Measurements from ENCODE around the gene PIPOX. TPM values are rescaled to one million over a fixed set of nuclear protein-coding genes. Genes with fewer than 3 reads are reported as not detected.

The PIPOX gene
- total and polyA plus RNA-seq, 2 of the 13 experiments (the other 11 are each of a cell fraction or from before 2014, with no cell fraction given): 87.3 to 154 TPM

- H3K9me3 ChIP-seq (ENCODE audit: low read length): peaks cover 10% of the 10 kb centered on the region; the same call in 1 of the 2 replicates
- no peak overlapping the region for H3K4me3 ChIP-seq (replicated peaks in 1 of 3; ENCODE audit: insufficient read depth in 1 of 3, low read depth in 2 of 3, low read length in 3 of 3)
- no peaks in the 10 kb centered on the region for H4K20me1 ChIP-seq (ENCODE audit: insufficient read depth, low read length)
- H3K27ac ChIP-seq (ENCODE audit: extremely low read length, insufficient read depth, low read length): no peak overlapping the region
- intact Hi-C loops (cut with micrococcal nuclease; ENCODE audit: unreplicated experiment): no loop called here
- H3K4me2 ChIP-seq (ENCODE audit: low read depth, low read length): no peak overlapping the region
- no TSS peak for BruUV-seq (replicated peaks)
- DNase-seq (ENCODE audit: low spot score) (no peak), FAIRE-seq (no peak), ATAC-seq (no peak)
- in situ Hi-C loops (cut with HindIII; ENCODE audit: extremely low pct_ligation_motif_present, low pct_unique_long_range_greater_than_20kb): no loop called here
- H3K27me3 ChIP-seq (ENCODE audit: control insufficient read depth in 1 of 2, insufficient read depth in 2 of 2, low read length in 2 of 2): peaks cover 2 to 50% of the 10 kb centered on the region in 2 experiments; a peak in 4 of 5 replicates
- no peak overlapping the region for H2AFZ ChIP-seq (ENCODE audit: low read length)
- TF ChIP-seq ZBTB10 (CRISPR knock-in tag; IDR thresholded peaks at IDR 0.05; ENCODE audit: borderline replicate concordance) (no peak), ZNF749 (CRISPR knock-in tag; IDR thresholded peaks at IDR 0.05; ENCODE audit: borderline replicate concordance) (no peak), SALL1 (CRISPR knock-in tag; IDR thresholded peaks at IDR 0.05) (no peak), CC2D1A (CRISPR knock-in tag; IDR thresholded peaks at IDR 0.05) (no peak), JUNB (CRISPR knock-in tag; IDR thresholded peaks at IDR 0.05; ENCODE audit: borderline replicate concordance) (no peak), SMC3 (IDR thresholded peaks at IDR 0.05; ENCODE audit: low read length) (no peak), ZNF331 (CRISPR knock-in tag; IDR thresholded peaks at IDR 0.05) (no peak), ZNF414 (CRISPR knock-in tag; IDR thresholded peaks at IDR 0.05) (no peak), SIN3A (IDR thresholded peaks at IDR 0.05; ENCODE audit: borderline replicate concordance, low read depth, low read length) (no peak), MTERF4 (CRISPR knock-in tag; IDR thresholded peaks at IDR 0.05) (no peak), ZNF501 (CRISPR knock-in tag; IDR thresholded peaks at IDR 0.05) (no peak), BRCA1 (CRISPR knock-in tag; IDR thresholded peaks at IDR 0.05) (no peak), ELF3 (CRISPR knock-in tag; IDR thresholded peaks at IDR 0.05) (no peak), ZNF775 (CRISPR knock-in tag; IDR thresholded peaks at IDR 0.05; ENCODE audit: borderline replicate concordance) (no peak)
- no peaks in the 10 kb centered on the region for H3K79me2 ChIP-seq (ENCODE audit: insufficient read depth, low read length)
- no peaks in the 10 kb centered on the region for H3K36me3 ChIP-seq (replicated peaks in 1 of 2; ENCODE audit: control insufficient read depth in 1 of 2, insufficient read depth in 2 of 2, low read length in 2 of 2)
- POLR2A ChIA-PET: no interaction called here
- H3K4me1 ChIP-seq (ENCODE audit: insufficient read depth, low read length): no peaks in the 10 kb centered on the region
- no peak overlapping the region for H3K9ac ChIP-seq (ENCODE audit: insufficient read depth, low read depth, low read length)
- 27% methylated on average over 9 of the region's 11 CpGs for WGBS (ENCODE audit: low lambda C conversion rate)
- CTCF ChIA-PET (ENCODE audit: low intra/inter-chr PET ratio, low total read pairs): no interaction called here
Observed at GRCh38 chr17:29032013-29032856, 10.7 kb upstream of the PIPOX start.
